Right lobe of liver (tissue), 6 donors: Measurements from ENCODE around the gene RDH12. TPM values are rescaled to one million over a fixed set of nuclear protein-coding genes. Genes with fewer than 3 reads are reported as not detected.

Source experiments
- ATAC-seq, 4 donors: fragments of 200-7000 bp; cut with Tn5 transposase; one replicate each; pipeline ENCODE4 v1.9.1; 2020; ENCODE audit warnings: mild to moderate bottlenecking in 4 of 4, moderate library complexity in 4 of 4
- DNase-seq, 3 donors: peaks; one replicate each; pipeline ENCODE4 v3.0.0-alpha.2; 2020
- H3K27ac ChIP-seq, 3 donors: fragments of 200-600 bp; one replicate each; pipeline ENCODE4 v1.8.0; 2022
- H3K27me3 ChIP-seq, 2 donors: fragments of 200-600 bp; one replicate each; pipeline ENCODE4 v1.8.0; 2022
- H3K36me3 ChIP-seq, 4 donors: fragments of 200-600 bp; sonication (generic) in 1 of 4; one replicate each; pipeline versions ENCODE4 v1.5.1 to v1.8.0; 2017 to 2022; ENCODE audit warnings: control low read depth in 1 of 4
- H3K4me1 ChIP-seq, 4 donors: fragments of 200-600 bp; sonication (generic) in 1 of 4; one replicate each; pipeline versions ENCODE4 v1.5.1 to v1.8.0; 2017 to 2022; ENCODE audit warnings: control low read depth in 1 of 4
- H3K4me3 ChIP-seq, 3 donors: fragments of 200-600 bp; one replicate each; pipeline ENCODE4 v1.8.0; 2022
- H3K9me3 ChIP-seq, 4 donors: fragments of 200-600 bp; sonication (generic) in 1 of 4; one replicate each; pipeline versions ENCODE4 v1.5.1 to v1.8.0; 2017 to 2022; ENCODE audit warnings: control low read depth in 1 of 4
- CTCF ChIP-seq, 4 donors: fragments of 200-600 bp in 3 of 4; fragments of 450-650 bp in 1 of 4; IDR thresholded peaks; one replicate each; pipeline versions ENCODE4 v1.5.1 to v1.8.0; 2016 to 2022; ENCODE audit warnings: antibody characterized with exemption in 4 of 4, mild to moderate bottlenecking in 2 of 4
- POLR2A ChIP-seq: fragments of 450-650 bp; IDR thresholded peaks from one replicate; pipeline ENCODE4 v1.6.1; 2017; ENCODE audit warnings: antibody characterized with exemption, mild to moderate bottlenecking
- WGBS: methylation state at CpG from one replicate; pipeline ENCODE4 v1.1.6; 2018; ENCODE audit warnings: low coverage, low lambda C conversion rate; ENCODE audit not compliant: insufficient coverage; ENCODE audit errors: missing lambda C conversion rate; 5-methylcytosine and 5-hydroxymethylcytosine counted together
- intact Hi-C, 2 donors: fragments of 100-400 bp; cut with DNase I; formaldehyde crosslinking; loops; one replicate each; pipeline versions ENCODE4 v1.11.2 to v1.14.1; 2022
- total RNA-seq, 6 experiments: library from RNA; depleted of rRNA in 2 of 6; stranded (reverse); fragments of >200 nt in 2 of 6; fragmentation: NEBNext Ultra II Directional in 3 of 6; extraction: Animal tissue kit (Norgen Biotek cat#: 25700) in 3 of 6; gene quantifications; one replicate each; pipeline versions ENCODE4 v1.1.0 to v1.2.4, GENCODE V29; 2016 to 2023
- donor health status: DM: no; HTN: yes; CAD: no.
- donor health status: DM: no; HTN: no; CAD: no.
- donor health status: DM: no; HTN: no; CAD: no.
- donor health status: DM: no; HTN: yes; CAD: no.
- donor health status: DM: no; HTN: yes; CAD: no.

RDH12 gene
- total RNA-seq, 6 experiments from 2014 or later: 0.22 to 2.4 (median 1.2) TPM

- H3K9me3 ChIP-seq: no peaks in the 10 kb centered on the region
- H3K27me3 ChIP-seq: no peaks in the 10 kb centered on the region
- H3K4me3 ChIP-seq: no peak overlapping the region
- no peak overlapping the region for H3K27ac ChIP-seq
- intact Hi-C loops: no loop called here
- DNase-seq: peak; percentile 39 to 83 (median 78)
- no peaks in the 10 kb centered on the region for H3K36me3 ChIP-seq
- no peaks in the 10 kb centered on the region for H3K4me1 ChIP-seq
- no peak for TF ChIP-seq CTCF (IDR thresholded peaks at IDR 0.05)
- TF ChIP-seq POLR2A: no peak
- WGBS: 16% methylated on average over 3 of the region's 3 CpGs
- ATAC-seq: peak; percentile 77 to 96 (median 90)
Measured at GRCh38 chr14:67722293-67722692, 20.6 kb downstream of the RDH12 start.

- Histone ChIP-seq H3K36me3 (no peaks in the 10 kb centered on the region), H3K4me3 (no peak overlapping the region), H3K27ac (no peak overlapping the region), H3K4me1 (peaks cover 0 to 16% (median 0%) of the 10 kb centered on the region in 4 donors), H3K27me3 (no peaks in the 10 kb centered on the region), H3K9me3 (no peaks in the 10 kb centered on the region)
- no peak for DNase-seq
- no peak for ATAC-seq
- 88% methylated on average over 3 of the region's 5 CpGs for WGBS
- intact Hi-C loops: no loop called here
- TF ChIP-seq POLR2A: no peak
Measured at GRCh38 chr14:67725171-67725570, 23.5 kb downstream of the RDH12 start.

GRCh38 chr14:67727361-67727760 is 25.7 kb downstream of the RDH12 start:
- no peak overlapping the region for H3K4me3 ChIP-seq
- TF ChIP-seq POLR2A: no peak
- 98% methylated on average over 7 of the region's 7 CpGs for whole genome bisulfite sequencing
- H3K4me1 ChIP-seq: peaks cover 0 to 18% (median 0%) of the 10 kb centered on the region in 4 donors
- ATAC-seq (no peak), DNase-seq (no peak)
- no peaks in the 10 kb centered on the region for H3K36me3 ChIP-seq
- intact Hi-C loops: no loop called here
- H3K27ac ChIP-seq: no peak overlapping the region
- H3K9me3 ChIP-seq: no peaks in the 10 kb centered on the region
- no peaks in the 10 kb centered on the region for H3K27me3 ChIP-seq

GRCh38 chr14:67728258-67728657 is 26.6 kb downstream of the RDH12 start:
- DNase-seq: no peak
- no peak for ATAC-seq
- no peak overlapping the region for H3K4me3 ChIP-seq
- no peaks in the 10 kb centered on the region for H3K27me3 ChIP-seq
- peak overlapping the region in 1 of 3 donors; percentile 84 for H3K27ac ChIP-seq
- intact Hi-C loops: no loop called here
- TF ChIP-seq POLR2A (no peak), CTCF (IDR thresholded peaks at IDR 0.05) (no peak)
- no peaks in the 10 kb centered on the region for H3K36me3 ChIP-seq
- peaks cover 0 to 18% (median 0%) of the 10 kb centered on the region in 4 donors for H3K4me1 ChIP-seq
- H3K9me3 ChIP-seq: no peaks in the 10 kb centered on the region

- no peak for TF ChIP-seq POLR2A
- TF ChIP-seq CTCF (IDR thresholded peaks at IDR 0.05): no peak
- ATAC-seq (peak; percentile 91 to 94 (median 92)), DNase-seq (peak; percentile 65 to 79 (median 75))
- H3K27me3 ChIP-seq: no peaks in the 10 kb centered on the region
- H3K27ac ChIP-seq: peak overlapping the region in 2 of 3 donors; percentile 68 to 84
- no peaks in the 10 kb centered on the region for H3K9me3 ChIP-seq
- intact Hi-C loops: no loop called here
- 13% methylated on average over 13 of the region's 21 CpGs for WGBS
- H3K36me3 ChIP-seq: no peaks in the 10 kb centered on the region
- peaks cover 0 to 18% (median 0%) of the 10 kb centered on the region in 4 donors for H3K4me1 ChIP-seq
- H3K4me3 ChIP-seq: peak overlapping the region; percentile 29 to 51 (median 47)
Measured at GRCh38 chr14:67729072-67729885, 27.6 kb downstream of the RDH12 start.
